Measurements from ENCODE around the gene LYRM1. TPM values are rescaled to one million over a fixed set of nuclear protein-coding genes. Genes with fewer than 3 reads are reported as not detected.

LYRM1 gene
- total and polyA plus RNA-seq, 2 experiments from 2014 or later: 57.3 to 60.0 TPM

DNA sequence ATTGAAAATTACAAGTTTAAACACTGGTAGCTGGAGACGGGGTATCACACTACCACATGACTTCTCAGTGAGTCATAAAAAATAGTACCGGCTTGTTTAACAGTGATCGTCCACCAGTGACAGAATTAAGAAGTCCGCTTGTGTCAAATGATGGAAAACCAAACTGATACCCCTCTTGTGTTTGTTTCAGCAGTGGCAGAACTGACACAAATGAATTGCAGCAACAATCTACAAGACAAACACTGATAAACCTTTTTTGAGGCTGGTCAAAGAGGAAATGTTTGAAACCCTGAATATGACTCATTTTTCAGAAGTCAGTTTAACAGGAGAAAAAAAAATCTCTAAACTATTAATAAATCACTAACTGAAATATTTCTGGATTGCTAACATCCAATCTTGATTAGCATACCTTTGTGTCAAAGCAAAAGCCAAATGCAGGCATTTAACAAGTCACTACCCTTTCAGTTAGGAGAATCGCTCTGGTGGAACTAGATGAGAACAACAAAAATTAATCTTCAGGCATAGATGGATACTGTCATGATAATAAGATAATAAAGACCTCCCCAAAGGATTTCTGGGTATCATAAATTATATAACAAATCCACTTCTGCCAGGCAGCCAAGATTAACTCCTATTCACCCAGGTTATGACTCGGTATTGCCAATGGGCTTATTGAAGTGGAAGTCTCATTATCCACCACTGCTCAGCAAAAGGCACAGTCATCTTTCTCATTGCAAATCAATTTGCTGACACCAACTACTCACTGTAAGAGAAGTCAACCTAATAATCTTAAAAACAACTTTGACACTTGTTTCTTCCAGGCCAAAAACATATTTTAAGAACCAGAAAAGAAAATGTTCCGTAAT is 21.2 kb upstream of the LYRM1 start:
- H3K79me2 ChIP-seq: peaks cover 84% of the 10 kb centered on the region
- H3K27ac ChIP-seq: peak overlapping the region; percentile 84
- H3K27me3 ChIP-seq: no peaks in the 10 kb centered on the region
- H3K4me3 ChIP-seq: no peak overlapping the region
- TF ChIP-seq CTCF (IDR thresholded peaks at IDR 0.05; ENCODE audit: poor library complexity) (no peak), EZH2 (IDR thresholded peaks at IDR 0.05; ENCODE audit: borderline replicate concordance) (no peak), EZH2phosphoT487 (IDR thresholded peaks at IDR 0.05; ENCODE audit: low read depth, severe bottlenecking, unreplicated experiment) (no peak)
- DNase-seq (ENCODE audit: low spot score): no peak
- no peaks in the 10 kb centered on the region for H3K9me2 ChIP-seq (replicated peaks; ENCODE audit: insufficient read depth)
- H3K9me3 ChIP-seq (ENCODE audit: low read depth): no peaks in the 10 kb centered on the region
- H3K36me3 ChIP-seq (replicated peaks; ENCODE audit: insufficient read depth, low read depth): no peaks in the 10 kb centered on the region
- peak overlapping the region; percentile 57 for H3K4me2 ChIP-seq
- 52% methylated on average over 7 of the region's 7 CpGs for WGBS (ENCODE audit: low lambda C conversion rate, missing lambda C conversion rate)
- no peak overlapping the region for H2AFZ ChIP-seq
- H4K20me1 ChIP-seq (ENCODE audit: insufficient read depth, poor library complexity, severe bottlenecking): peaks cover 15% of the 10 kb centered on the region
- peaks cover 59% of the 10 kb centered on the region for H3K4me1 ChIP-seq (ENCODE audit: insufficient read depth)

DNA sequence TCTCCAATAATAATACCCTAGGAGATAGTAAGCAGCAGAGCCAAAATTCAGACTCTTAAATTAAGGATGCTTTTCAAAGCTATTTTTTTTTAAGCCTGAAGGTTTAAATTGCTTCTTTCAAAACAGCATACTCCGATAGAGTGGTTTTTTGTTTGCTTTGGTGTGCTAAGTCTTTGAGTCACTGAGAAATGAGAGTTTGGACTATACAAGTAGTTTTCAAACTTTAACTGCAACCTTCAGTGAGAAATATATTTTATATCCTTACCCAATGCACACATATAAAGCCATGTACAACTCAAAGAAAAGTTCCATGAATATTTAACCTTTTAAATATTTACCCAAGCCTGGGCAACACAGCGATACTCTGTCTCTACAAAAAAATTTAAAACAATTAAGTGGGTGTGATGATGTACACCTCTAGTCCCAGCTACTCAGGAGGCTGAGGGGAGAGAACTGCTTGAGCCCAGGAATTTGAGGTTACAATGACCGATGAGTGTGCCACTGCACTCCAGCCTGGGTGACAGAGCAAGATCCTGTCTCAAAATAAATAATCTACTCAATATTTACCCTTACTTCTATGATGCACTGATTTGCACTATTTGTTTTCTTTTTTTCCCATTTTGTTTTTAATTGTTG is 19.6 kb upstream of the LYRM1 start:
- Histone ChIP-seq H3K79me2 (peaks cover 84% of the 10 kb centered on the region), H3K27ac (peak overlapping the region; percentile 45), H2AFZ (no peak overlapping the region), H3K4me3 (no peak overlapping the region), H3K4me1 (ENCODE audit: insufficient read depth) (peaks cover 63% of the 10 kb centered on the region), H3K4me2 (peak overlapping the region; percentile 12), H3K27me3 (no peaks in the 10 kb centered on the region), H4K20me1 (ENCODE audit: insufficient read depth, poor library complexity, severe bottlenecking) (peaks cover 11% of the 10 kb centered on the region), H3K36me3 (replicated peaks; ENCODE audit: insufficient read depth, low read depth) (no peaks in the 10 kb centered on the region), H3K9me3 (ENCODE audit: low read depth) (no peaks in the 10 kb centered on the region), H3K9me2 (replicated peaks; ENCODE audit: insufficient read depth) (no peaks in the 10 kb centered on the region)
- 64% methylated on average over 3 of the region's 3 CpGs for WGBS (ENCODE audit: low lambda C conversion rate, missing lambda C conversion rate)
- no peak for TF ChIP-seq EZH2phosphoT487 (IDR thresholded peaks at IDR 0.05; ENCODE audit: low read depth, severe bottlenecking, unreplicated experiment)
- no peak for TF ChIP-seq EZH2 (IDR thresholded peaks at IDR 0.05; ENCODE audit: borderline replicate concordance)
- no peak for TF ChIP-seq CTCF (IDR thresholded peaks at IDR 0.05; ENCODE audit: poor library complexity)
- no peak for DNase-seq (ENCODE audit: low spot score)

- no peaks in the 10 kb centered on the region for H3K9me3 ChIP-seq (ENCODE audit: low read depth)
- peaks cover 15% of the 10 kb centered on the region for H4K20me1 ChIP-seq (ENCODE audit: insufficient read depth, poor library complexity, severe bottlenecking)
- peaks cover 84% of the 10 kb centered on the region for H3K79me2 ChIP-seq
- H3K4me1 ChIP-seq (ENCODE audit: insufficient read depth): peaks cover 68% of the 10 kb centered on the region
- WGBS (ENCODE audit: low lambda C conversion rate, missing lambda C conversion rate): 70% methylated on average over 6 of the region's 6 CpGs
- H3K27ac ChIP-seq: peak overlapping the region; percentile 45
- no peaks in the 10 kb centered on the region for H3K36me3 ChIP-seq (replicated peaks; ENCODE audit: insufficient read depth, low read depth)
- TF ChIP-seq CTCF (IDR thresholded peaks at IDR 0.05; ENCODE audit: poor library complexity) (no peak), EZH2 (IDR thresholded peaks at IDR 0.05; ENCODE audit: borderline replicate concordance) (no peak), EZH2phosphoT487 (IDR thresholded peaks at IDR 0.05; ENCODE audit: low read depth, severe bottlenecking, unreplicated experiment) (no peak)
- H3K27me3 ChIP-seq: no peaks in the 10 kb centered on the region
- H3K9me2 ChIP-seq (replicated peaks; ENCODE audit: insufficient read depth): no peaks in the 10 kb centered on the region
- DNase-seq (ENCODE audit: low spot score): no peak
- peak overlapping the region; percentile 12 for H3K4me2 ChIP-seq
- H2AFZ ChIP-seq: no peak overlapping the region
- H3K4me3 ChIP-seq: no peak overlapping the region
Measured at GRCh38 chr16:20881503-20881878, 19.1 kb upstream of the LYRM1 start.

Data from hepatocyte (in vitro differentiated cells).